ENCODE results near the gene TRIM72. TPM values are rescaled to one million over a fixed set of nuclear protein-coding genes. Genes with fewer than 3 reads are reported as not detected.
A peak's percentile ranks its signal among the peaks of the same experiment; 100 is the strongest.
"Not testable (repeated sequence)": the region's sequence is repeated elsewhere in the genome, so short reads cannot be mapped to it uniquely, and the experiment has no call there.

Gene TRIM72
- total and polyA plus RNA-seq, 9 of the 15 experiments (the other 6 are each of a cell fraction or from before 2014, with no cell fraction given): under 0.01 TPM; not detected in 8

GRCh38 chr16:31278853-31279252 lies 64.9 kb downstream of the TRIM72 start:
- FAIRE-seq; CTCF ChIA-PET (ENCODE audit: low intra/inter-chr PET ratio); in situ Hi-C loops (cut with MboI); H3K27ac ChIP-seq (ENCODE audit: extremely low read depth, low read depth, low read length); H3K4me2 ChIP-seq (ENCODE audit: insufficient read depth, low read length); H3K36me3 ChIP-seq (ENCODE audit: control insufficient read depth, insufficient read depth, low read length); H3K4me3 ChIP-seq; H3K9ac ChIP-seq (ENCODE audit: insufficient read depth in 1 of 2, low read depth in 2 of 2, low read length in 2 of 2); H3K4me1 ChIP-seq (replicated peaks in 1 of 2; ENCODE audit: control insufficient read depth in 2 of 2, insufficient read depth in 2 of 2, low read length in 2 of 2); H4K20me1 ChIP-seq (replicated peaks; ENCODE audit: control insufficient read depth, insufficient read depth, low read length); H3K79me2 ChIP-seq (ENCODE audit: control insufficient read depth, insufficient read depth, low read length); POLR2A ChIA-PET; H3K9me3 ChIP-seq (replicated peaks; ENCODE audit: control insufficient read depth, insufficient read depth, low read depth, low read length); H3K9me1 ChIP-seq (ENCODE audit: control insufficient read depth, insufficient read depth, low read length); H2AFZ ChIP-seq (ENCODE audit: low read depth, low read length); DNase-seq (ENCODE audit: extremely low read depth in 1 of 4, low spot score in 3 of 4); ATAC-seq; BruUV-seq (replicated peaks); intact Hi-C loops (cut with micrococcal nuclease): not testable (repeated sequence)
- TF ChIP-seq BCOR (IDR thresholded peaks at IDR 0.05) (peak; percentile 72), ZNF146 (CRISPR knock-in tag; IDR thresholded peaks at IDR 0.05; ENCODE audit: unreplicated experiment) (peak; percentile 56)
- 0% methylated on average over 3 of the region's 4 CpGs for WGBS (ENCODE audit: insufficient coverage, low coverage, missing lambda C conversion rate)
- peaks cover 8 to 23% of the 10 kb centered on the region in 2 experiments for H3K27me3 ChIP-seq (ENCODE audit: control insufficient read depth in 2 of 2, insufficient read depth in 2 of 2, low read length in 2 of 2)

Small RNA genes within 50 kb of the gene (small RNA-seq; reads per million reads assigned to genes)
- gene AC009088.4 (not detected), gene NDUFA3P6 (not detected)

Other genes with a start within 250 kb of the TRIM72 start
Only the 7 nearest of the 20 such genes appear.
- gene KAT8, start 96.5 kb upstream of the TRIM72 start, total RNA-seq (2014; rRNA removed): 76.4 and 79.5 TPM in 2 replicates
- gene KAT8, start 96.5 kb upstream of the TRIM72 start, total RNA-seq (2014; rRNA removed; fragmentation: Illumina TruSeq; extraction: Trizol): 55.2 and 58.0 TPM in 2 replicates
- 64.7 and 70.0 TPM in 2 replicates for gene KAT8, start 96.5 kb upstream of the TRIM72 start, total RNA-seq (2015; rRNA removed; fragmentation: Illumina TruSeq; extraction: Trizol)
- gene KAT8, start 96.5 kb upstream of the TRIM72 start, total RNA-seq (2021): 78.8 and 85.4 TPM in 2 replicates
- gene KAT8, start 96.5 kb upstream of the TRIM72 start, polyA plus RNA-seq (2011; rRNA removed): 97.8 and 98.5 TPM in 2 replicates
- gene KAT8, start 96.5 kb upstream of the TRIM72 start, polyA plus RNA-seq (2014; fragmentation: Illumina TruSeq; extraction: Trizol): 77.7 and 80.0 TPM in 2 replicates
- gene KAT8, start 96.5 kb upstream of the TRIM72 start, polyA plus RNA-seq (2014; fragmentation: Nextera tagmentation; extraction: Ambion mirVana): 10 to 100 TPM; 10.0 to 12.3 TPM
- 85.8 and 92.9 TPM in 2 replicates for gene KAT8, start 96.5 kb upstream of the TRIM72 start, polyA plus RNA-seq (2014; rRNA removed)
- gene PRSS8, start 78.4 kb upstream of the TRIM72 start, total RNA-seq (2014; rRNA removed): 1.7 and 2.4 TPM in 2 replicates
- 0.32 and 0.69 TPM in 2 replicates for gene PRSS8, start 78.4 kb upstream of the TRIM72 start, total RNA-seq (2014; rRNA removed; fragmentation: Illumina TruSeq; extraction: Trizol)
- 0.72 and 0.83 TPM in 2 replicates for gene PRSS8, start 78.4 kb upstream of the TRIM72 start, total RNA-seq (2015; rRNA removed; fragmentation: Illumina TruSeq; extraction: Trizol)
- 3.0 and 3.9 TPM in 2 replicates for gene PRSS8, start 78.4 kb upstream of the TRIM72 start, total RNA-seq (2021)
- 0.77 and 7.6 TPM in 2 replicates for gene PRSS8, start 78.4 kb upstream of the TRIM72 start, polyA plus RNA-seq (2011; rRNA removed)
- 2.7 and 4.5 TPM in 2 replicates for gene PRSS8, start 78.4 kb upstream of the TRIM72 start, polyA plus RNA-seq (2014; fragmentation: Illumina TruSeq; extraction: Trizol)
- gene PRSS8, start 78.4 kb upstream of the TRIM72 start, polyA plus RNA-seq (2014; fragmentation: Nextera tagmentation; extraction: Ambion mirVana): under 1 TPM in 1 of 2 experiments, not detected in 1; 0.25 TPM
- 3.1 and 6.3 TPM in 2 replicates for gene PRSS8, start 78.4 kb upstream of the TRIM72 start, polyA plus RNA-seq (2014; rRNA removed)
- gene PRSS36, start 64.1 kb upstream of the TRIM72 start, total RNA-seq (2014; rRNA removed): 0.82 and 1.2 TPM in 2 replicates
- gene PRSS36, start 64.1 kb upstream of the TRIM72 start, total RNA-seq (2014; rRNA removed; fragmentation: Illumina TruSeq; extraction: Trizol): 0.38 TPM in 1 of 2 replicates, not detected in the other
- 0.36 and 0.68 TPM in 2 replicates for gene PRSS36, start 64.1 kb upstream of the TRIM72 start, total RNA-seq (2015; rRNA removed; fragmentation: Illumina TruSeq; extraction: Trizol)
- gene PRSS36, start 64.1 kb upstream of the TRIM72 start, total RNA-seq (2021): 0.56 and 1.1 TPM in 2 replicates
- gene PRSS36, start 64.1 kb upstream of the TRIM72 start, polyA plus RNA-seq (2011; rRNA removed): 0.54 and 0.85 TPM in 2 replicates
- 0.57 and 0.68 TPM in 2 replicates for gene PRSS36, start 64.1 kb upstream of the TRIM72 start, polyA plus RNA-seq (2014; fragmentation: Illumina TruSeq; extraction: Trizol)
- under 1 TPM in 1 of 2 experiments, not detected in 1; 0.22 TPM for gene PRSS36, start 64.1 kb upstream of the TRIM72 start, polyA plus RNA-seq (2014; fragmentation: Nextera tagmentation; extraction: Ambion mirVana)
- 0.09 and 0.45 TPM in 2 replicates for gene PRSS36, start 64.1 kb upstream of the TRIM72 start, polyA plus RNA-seq (2014; rRNA removed)
- gene FUS, start 34.0 kb upstream of the TRIM72 start, total RNA-seq (2014; rRNA removed): 64.1 and 78.7 TPM in 2 replicates
- gene FUS, start 34.0 kb upstream of the TRIM72 start, total RNA-seq (2014; rRNA removed; fragmentation: Illumina TruSeq; extraction: Trizol): 74.7 and 94.2 TPM in 2 replicates
- 87.2 and 107 TPM in 2 replicates for gene FUS, start 34.0 kb upstream of the TRIM72 start, total RNA-seq (2015; rRNA removed; fragmentation: Illumina TruSeq; extraction: Trizol)
- gene FUS, start 34.0 kb upstream of the TRIM72 start, total RNA-seq (2021): 492 and 570 TPM in 2 replicates
- 205 and 240 TPM in 2 replicates for gene FUS, start 34.0 kb upstream of the TRIM72 start, polyA plus RNA-seq (2011; rRNA removed)
- gene FUS, start 34.0 kb upstream of the TRIM72 start, polyA plus RNA-seq (2014; fragmentation: Illumina TruSeq; extraction: Trizol): 370 and 458 TPM in 2 replicates
- 10 to 100 TPM; 43.9 to 59.5 TPM for gene FUS, start 34.0 kb upstream of the TRIM72 start, polyA plus RNA-seq (2014; fragmentation: Nextera tagmentation; extraction: Ambion mirVana)
- gene FUS, start 34.0 kb upstream of the TRIM72 start, polyA plus RNA-seq (2014; rRNA removed): 501 and 575 TPM in 2 replicates
- 27.7 and 30.4 TPM in 2 replicates for gene PYCARD, start 11.4 kb upstream of the TRIM72 start, total RNA-seq (2014; rRNA removed)
- gene PYCARD, start 11.4 kb upstream of the TRIM72 start, total RNA-seq (2014; rRNA removed; fragmentation: Illumina TruSeq; extraction: Trizol): 3.6 and 4.5 TPM in 2 replicates
- 22.9 and 24.3 TPM in 2 replicates for gene PYCARD, start 11.4 kb upstream of the TRIM72 start, total RNA-seq (2015; rRNA removed; fragmentation: Illumina TruSeq; extraction: Trizol)
- 15.4 and 16.5 TPM in 2 replicates for gene PYCARD, start 11.4 kb upstream of the TRIM72 start, total RNA-seq (2021)
- 4.1 and 33.8 TPM in 2 replicates for gene PYCARD, start 11.4 kb upstream of the TRIM72 start, polyA plus RNA-seq (2011; rRNA removed)
- gene PYCARD, start 11.4 kb upstream of the TRIM72 start, polyA plus RNA-seq (2014; fragmentation: Illumina TruSeq; extraction: Trizol): 6.0 and 6.8 TPM in 2 replicates
- gene PYCARD, start 11.4 kb upstream of the TRIM72 start, polyA plus RNA-seq (2014; fragmentation: Nextera tagmentation; extraction: Ambion mirVana): 1 to 10 TPM; 1.3 to 1.6 TPM
- 25.6 and 28.4 TPM in 2 replicates for gene PYCARD, start 11.4 kb upstream of the TRIM72 start, polyA plus RNA-seq (2014; rRNA removed)
- gene PYDC1, start 3.0 kb downstream of the TRIM72 start, total RNA-seq (2014; rRNA removed): not detected in 2 replicates
- not detected in 2 replicates for gene PYDC1, start 3.0 kb downstream of the TRIM72 start, total RNA-seq (2014; rRNA removed; fragmentation: Illumina TruSeq; extraction: Trizol)
- gene PYDC1, start 3.0 kb downstream of the TRIM72 start, total RNA-seq (2015; rRNA removed; fragmentation: Illumina TruSeq; extraction: Trizol): not detected in 2 replicates
- gene PYDC1, start 3.0 kb downstream of the TRIM72 start, total RNA-seq (2021): not detected in 2 replicates
- not detected in 2 replicates for gene PYDC1, start 3.0 kb downstream of the TRIM72 start, polyA plus RNA-seq (2011; rRNA removed)
- not detected in 2 replicates for gene PYDC1, start 3.0 kb downstream of the TRIM72 start, polyA plus RNA-seq (2014; fragmentation: Illumina TruSeq; extraction: Trizol)
- gene PYDC1, start 3.0 kb downstream of the TRIM72 start, polyA plus RNA-seq (2014; fragmentation: Nextera tagmentation; extraction: Ambion mirVana): not detected
- not detected in 2 replicates for gene PYDC1, start 3.0 kb downstream of the TRIM72 start, polyA plus RNA-seq (2014; rRNA removed)
- gene ITGAM, start 45.9 kb downstream of the TRIM72 start, total RNA-seq (2014; rRNA removed): 0.29 and 0.50 TPM in 2 replicates
- 0.25 and 0.35 TPM in 2 replicates for gene ITGAM, start 45.9 kb downstream of the TRIM72 start, total RNA-seq (2014; rRNA removed; fragmentation: Illumina TruSeq; extraction: Trizol)
- 1.6 TPM in 2 replicates for gene ITGAM, start 45.9 kb downstream of the TRIM72 start, total RNA-seq (2015; rRNA removed; fragmentation: Illumina TruSeq; extraction: Trizol)
- gene ITGAM, start 45.9 kb downstream of the TRIM72 start, total RNA-seq (2021): 0.98 and 1.3 TPM in 2 replicates
- gene ITGAM, start 45.9 kb downstream of the TRIM72 start, polyA plus RNA-seq (2011; rRNA removed): 0.32 and 0.99 TPM in 2 replicates
- gene ITGAM, start 45.9 kb downstream of the TRIM72 start, polyA plus RNA-seq (2014; fragmentation: Illumina TruSeq; extraction: Trizol): 0.27 and 0.53 TPM in 2 replicates
- gene ITGAM, start 45.9 kb downstream of the TRIM72 start, polyA plus RNA-seq (2014; fragmentation: Nextera tagmentation; extraction: Ambion mirVana): under 1 TPM; 0.01 to 0.03 TPM
- gene ITGAM, start 45.9 kb downstream of the TRIM72 start, polyA plus RNA-seq (2014; rRNA removed): 0.66 and 1.2 TPM in 2 replicates

Measured in K562 (cell line).